GM12878 (cell line): ENCODE data around the gene CASK. TPM values are rescaled to one million over a fixed set of nuclear protein-coding genes. Genes with fewer than 3 reads are reported as not detected.
A peak's percentile ranks its signal among the peaks of the same experiment; 100 is the strongest.

Experiments used
- ATAC-seq: fragments of 200-7000 bp; cut with Tn5 transposase; 3 replicates; pipeline ENCODE4 v1.9.1; 2020; ENCODE audit warnings: mild to moderate bottlenecking, moderate library complexity
- BruUV-seq: library from RNA; stranded (reverse); fragments of 400-500 nt; replicated peaks from 2 replicates; lab custom pipeline; 2021; lab: Mats Ljungman, UMichigan
- CTCF ChIA-PET: fragments of 300-600 bp; sonication (Branson Sonifier 250); formaldehyde crosslinking; extraction: SDS; loops from one replicate; lab custom pipeline; 2021; ENCODE audit warnings: inconsistent platforms; lab: Yijun Ruan, JAX
- POLR2A ChIA-PET: fragments of 350-600 bp; formaldehyde crosslinking; extraction: SDS; loops from one replicate; lab custom pipeline; 2021; ENCODE audit warnings: inconsistent platforms; lab: Charles Lee
- RAD21 ChIA-PET: fragments of 300-600 bp; sonication (Branson Sonifier 250); formaldehyde crosslinking; loops from one replicate; lab custom pipeline; 2023; ENCODE audit warnings: antibody characterized with exemption; ENCODE audit not compliant: unreplicated experiment; lab: Charles Lee
- SMC1A ChIA-PET: fragments of 300-600 bp; sonication (Branson Sonifier 250); formaldehyde crosslinking; loops from one replicate; lab custom pipeline; 2023; ENCODE audit not compliant: unreplicated experiment, uncharacterized antibody; lab: Charles Lee
- DNase-seq: peaks from one replicate; pipeline ENCODE4 v3.0.0-alpha.2; 2011; ENCODE audit warnings: low read depth, low spot score
- FAIRE-seq: peaks from 3 replicates; lab custom pipeline; 2011; peaks lifted over from hg19 to GRCh38; lab: Jason Lieb, UNC
- H2AFZ ChIP-seq: 2 replicates; pipeline ENCODE4 v1.6.0; 2011; ENCODE audit warnings: low read depth, low read length, control low read depth; ENCODE audit not compliant: control insufficient read depth
- H3K27ac ChIP-seq: 2 replicates; pipeline ENCODE4 v1.5.1; 2011; ENCODE audit warnings: control low read depth; ENCODE audit not compliant: control insufficient read depth, insufficient read depth
- H3K27me3 ChIP-seq, 2 experiments: replicated peaks in 1 of 2; 2 replicates each; pipeline versions ENCODE4 v1.6.0 to v1.6.1; 2011; ENCODE audit warnings: low read length in 1 of 2; ENCODE audit not compliant: control insufficient read depth in 2 of 2, insufficient read depth in 2 of 2
- H3K36me3 ChIP-seq, 2 experiments: 2 replicates each; pipeline ENCODE4 v1.5.1; 2011; ENCODE audit warnings: low read length in 1 of 2; ENCODE audit not compliant: control insufficient read depth in 2 of 2, insufficient read depth in 2 of 2
- H3K4me1 ChIP-seq: 2 replicates; pipeline ENCODE4 v1.6.1; 2011; ENCODE audit warnings: mild to moderate bottlenecking, low read length, moderate library complexity, mixed read lengths; ENCODE audit not compliant: control insufficient read depth, insufficient read depth
- H3K4me2 ChIP-seq: 2 replicates; pipeline ENCODE4 v1.6.0; 2011; ENCODE audit warnings: control low read depth; ENCODE audit not compliant: control insufficient read depth, insufficient read depth
- H3K4me3 ChIP-seq: fragments of 200-600 bp; sonication (generic); 2 replicates; pipeline ENCODE4 v1.5.1; 2016
- H3K79me2 ChIP-seq: 2 replicates; pipeline ENCODE4 v1.6.0; 2011; ENCODE audit warnings: low read length; ENCODE audit not compliant: control insufficient read depth, insufficient read depth
- H3K9ac ChIP-seq: 2 replicates; pipeline ENCODE4 v1.8.0; 2011; ENCODE audit warnings: low read length, control low read depth, mixed read lengths; ENCODE audit not compliant: control insufficient read depth, insufficient read depth
- H3K9me3 ChIP-seq: replicated peaks from 3 replicates; pipeline ENCODE4 v1.5.1; 2011; ENCODE audit warnings: mild to moderate bottlenecking, low read length; ENCODE audit not compliant: control insufficient read depth, insufficient read depth
- H4K20me1 ChIP-seq: 2 replicates; pipeline ENCODE4 v1.6.0; 2011; ENCODE audit not compliant: control insufficient read depth, insufficient read depth
- BMI1 ChIP-seq: fragments of 450-650 bp; IDR thresholded peaks from 2 replicates; pipeline ENCODE4 v1.6.1; 2016; ENCODE audit warnings: mild to moderate bottlenecking, moderate library complexity, borderline replicate concordance
- CUX1 ChIP-seq: IDR thresholded peaks from 2 replicates; pipeline ENCODE4 v1.6.1; 2012; ENCODE audit warnings: improper control_type of control experiment, low read depth, low read length; ENCODE audit not compliant: insufficient replicate concordance
- DPF2 ChIP-seq: fragments of 450-650 bp; IDR thresholded peaks from 2 replicates; pipeline ENCODE4 v1.6.1; 2017; ENCODE audit warnings: mild to moderate bottlenecking
- IKZF1 ChIP-seq: fragments of 450-650 bp; conservative IDR thresholded peaks from 2 replicates; pipeline ENCODE4 v1.6.1; 2017; ENCODE audit warnings: antibody characterized with exemption, mild to moderate bottlenecking
- IKZF2 ChIP-seq, 2 experiments: fragments of 450-650 bp; IDR thresholded peaks; 2 replicates each; pipeline ENCODE4 v1.6.1; 2017; ENCODE audit warnings: mild to moderate bottlenecking in 2 of 2, moderate library complexity in 2 of 2
- KLF5 ChIP-seq: fragments of 450-650 bp; IDR thresholded peaks from 2 replicates; pipeline ENCODE4 v1.6.1; 2014; ENCODE audit warnings: mild to moderate bottlenecking; ENCODE audit not compliant: partially characterized antibody
- MYC ChIP-seq: IDR thresholded peaks from 2 replicates; pipeline ENCODE4 v1.6.1; 2011; ENCODE audit warnings: mild to moderate bottlenecking, low read length, moderate library complexity, inconsistent platforms; ENCODE audit not compliant: insufficient read depth, insufficient replicate concordance, insufficient read length, severe bottlenecking
- NBN ChIP-seq: fragments of 450-650 bp; IDR thresholded peaks from 2 replicates; pipeline ENCODE4 v1.6.1; 2016
- POLR2A ChIP-seq: IDR thresholded peaks from 2 replicates; pipeline ENCODE4 v1.6.1; 2011; ENCODE audit warnings: low read depth, mild to moderate bottlenecking, low read length
- SUZ12 ChIP-seq: fragments of 200-600 bp; sonication (generic); IDR thresholded peaks from one replicate; pipeline ENCODE4 v1.6.1; 2018; ENCODE audit warnings: antibody characterized with exemption, mild to moderate bottlenecking; ENCODE audit not compliant: unreplicated experiment
- TCF3 ChIP-seq: IDR thresholded peaks from 2 replicates; pipeline ENCODE4 v1.6.1; 2012; ENCODE audit warnings: low read depth, mild to moderate bottlenecking, low read length, borderline replicate concordance; ENCODE audit not compliant: insufficient read depth
- USF1 ChIP-seq: IDR thresholded peaks from 2 replicates; pipeline ENCODE4 v1.6.1; 2011; ENCODE audit warnings: borderline replicate concordance, low read depth, mild to moderate bottlenecking, moderate library complexity, mixed read lengths, low read length; ENCODE audit not compliant: insufficient read depth; ENCODE audit errors: extremely low read length
- ZNF24 ChIP-seq: fragments of 450-650 bp; IDR thresholded peaks from 2 replicates; pipeline ENCODE4 v1.6.1; 2017; ENCODE audit warnings: antibody characterized with exemption, mild to moderate bottlenecking
- WGBS: methylation state at CpG from one replicate; pipeline ENCODE4 v1.1.6; 2016; ENCODE audit warnings: low lambda C conversion rate; ENCODE audit not compliant: insufficient replicate concordance, insufficient coverage; ENCODE audit errors: missing lambda C conversion rate; 5-methylcytosine and 5-hydroxymethylcytosine counted together
- in situ Hi-C: fragments of 300-500 bp; cut with MboI; formaldehyde crosslinking; loops from 9 replicates; pipeline ENCODE4 v1.14.3; 2018; ENCODE audit warnings: mixed read lengths
- intact Hi-C: fragments of 100-400 bp; cut with micrococcal nuclease; formaldehyde crosslinking; loops from one replicate; pipeline ENCODE4 v1.14.2; 2022; ENCODE audit not compliant: unreplicated experiment
- polyA plus RNA-seq, 11 experiments: library from polyadenylated mRNA; depleted of rRNA in 4 of 11; unstranded in 6 of 11; stranded (reverse) in 5 of 11; fragments of >200 nt; fragmentation: Nextera tagmentation in 4 of 11; fragmentation: Illumina TruSeq in 1 of 11; extraction: Ambion mirVana in 4 of 11; extraction: Trizol in 1 of 11; gene quantifications; 1 replicate in 1 of 11; 2 replicates in 10 of 11; pipeline versions ENCODE4 v1.2.1 to v1.2.3, GENCODE V29; 2011 to 2016; ENCODE audit warnings: inconsistent platforms in 2 of 11, missing spikeins in 2 of 11, low read depth in 1 of 11
- total RNA-seq, 4 experiments: library from RNA; depleted of rRNA in 3 of 4; stranded (reverse); fragments of >200 nt in 3 of 4; fragmentation: Illumina TruSeq in 1 of 4; extraction: Trizol in 1 of 4; gene quantifications; 2 replicates each; pipeline versions ENCODE4 v1.2.1 to v1.2.3, GENCODE V29; 2013 to 2021
- TF ChIP-seq, protein P1 (sequence below): fragments of 450-650 bp; IDR thresholded peaks from 2 replicates; pipeline ENCODE4 v1.6.1; 2017; ENCODE audit warnings: antibody characterized with exemption, mild to moderate bottlenecking, moderate library complexity

CASK gene
- total and polyA plus RNA-seq, 10 of the 15 experiments (the other 5 are each of a cell fraction or from before 2014, with no cell fraction given), result 0.60 to 45.9 (median 4.8) TPM

DNA sequence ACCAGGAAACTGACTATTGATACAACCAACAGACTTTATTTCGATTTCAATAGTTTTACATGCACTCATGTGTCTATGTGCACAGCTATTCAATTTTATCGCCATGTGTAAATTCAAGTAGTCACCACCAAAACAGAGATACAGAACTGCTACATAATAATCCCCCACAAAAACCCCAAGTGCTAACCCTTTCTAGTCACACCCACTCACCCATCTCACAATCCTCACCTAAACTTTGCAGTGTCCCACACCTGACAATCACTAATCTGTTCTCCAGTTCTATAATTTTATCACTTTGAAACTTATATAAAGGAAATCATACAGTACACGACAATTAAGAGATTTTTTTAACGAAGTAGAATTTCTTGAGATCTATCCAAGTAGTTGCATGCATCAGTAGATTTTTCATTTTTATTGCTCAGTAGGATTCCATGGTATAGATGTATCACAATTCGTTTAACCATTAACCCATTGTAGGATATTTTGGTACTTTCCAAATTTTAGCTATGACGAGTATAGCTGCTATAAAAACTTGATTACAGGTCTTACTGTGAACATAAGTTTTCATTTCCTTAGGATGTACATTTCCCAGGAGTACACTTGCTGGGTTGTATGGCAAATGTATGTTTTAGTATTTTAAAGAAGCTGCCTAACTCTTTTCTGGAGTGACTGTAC lies 85.9 kb downstream of the CASK start:
- RAD21 ChIA-PET, result interaction anchor here (0.6 to 2.7 kb wide), 6 partner anchors 30 to 82 kb away, joined by 3 to 21 read pairs (median 4); no protein-coding TSS in a partner anchor
- SMC1A ChIA-PET, result interaction anchor here (0.6 to 2.0 kb wide), 8 partner anchors 9 to 80 kb away, joined by 3 to 8 read pairs (median 4); no protein-coding TSS in a partner anchor
- no peaks in the 10 kb centered on the region for H3K36me3 ChIP-seq
- peak; percentile 86 for FAIRE-seq
- WGBS, result 19% methylated on average over 6 of the region's 6 CpGs
- no peaks in the 10 kb centered on the region for H3K4me1 ChIP-seq
- ATAC-seq, result peak; percentile 93
- CTCF ChIA-PET, result interaction anchor here (1.0 to 1.6 kb wide), 3 partner anchors 23 to 85 kb away, joined by 3 read pairs; no protein-coding TSS in a partner anchor
- no peaks in the 10 kb centered on the region for H3K27me3 ChIP-seq
- no peak overlapping the region for H3K9ac ChIP-seq
- POLR2A ChIA-PET, result interaction anchor here (0.6 kb wide), 1 partner anchor 12 kb away, joined by 3 read pairs; no protein-coding TSS in a partner anchor
- in situ Hi-C loops, result no loop called here
- no peaks in the 10 kb centered on the region for H4K20me1 ChIP-seq
- no peak overlapping the region for H3K4me3 ChIP-seq
- H3K79me2 ChIP-seq, result no peaks in the 10 kb centered on the region
- intact Hi-C loops, result loop anchor here (2.0 to 5.0 kb wide), 2 partner anchors 40 to 83 kb away; no protein-coding TSS in a partner anchor
- H2AFZ ChIP-seq, result no peak overlapping the region
- H3K27ac ChIP-seq, result no peak overlapping the region
- no peak overlapping the region for H3K4me2 ChIP-seq
- H3K9me3 ChIP-seq, result no peaks in the 10 kb centered on the region
- BruUV-seq, result no TSS peak
- DNase-seq, result no peak
- TF ChIP-seq SUZ12 (no peak), MYC (no peak), DPF2 (0 out of 2 replicates have a peak, but pooled peaks have one; percentile 43), CUX1 (no peak), IKZF1 (peak; percentile 32; the same call in 1 of the 2 replicates), KLF5 (no peak), BMI1 (no peak), NBN (0 out of 2 replicates have a peak, but pooled peaks have one; percentile 55), USF1 (no peak), POLR2A (no peak), TCF3 (no peak), ZNF24 (no peak), IKZF2 (IDR thresholded peaks at IDR 0.05) (0 out of 4 replicates have a peak, but pooled peaks of 1 of the 2 experiments have one; percentile 30)
- TF ChIP-seq, protein P1, sequence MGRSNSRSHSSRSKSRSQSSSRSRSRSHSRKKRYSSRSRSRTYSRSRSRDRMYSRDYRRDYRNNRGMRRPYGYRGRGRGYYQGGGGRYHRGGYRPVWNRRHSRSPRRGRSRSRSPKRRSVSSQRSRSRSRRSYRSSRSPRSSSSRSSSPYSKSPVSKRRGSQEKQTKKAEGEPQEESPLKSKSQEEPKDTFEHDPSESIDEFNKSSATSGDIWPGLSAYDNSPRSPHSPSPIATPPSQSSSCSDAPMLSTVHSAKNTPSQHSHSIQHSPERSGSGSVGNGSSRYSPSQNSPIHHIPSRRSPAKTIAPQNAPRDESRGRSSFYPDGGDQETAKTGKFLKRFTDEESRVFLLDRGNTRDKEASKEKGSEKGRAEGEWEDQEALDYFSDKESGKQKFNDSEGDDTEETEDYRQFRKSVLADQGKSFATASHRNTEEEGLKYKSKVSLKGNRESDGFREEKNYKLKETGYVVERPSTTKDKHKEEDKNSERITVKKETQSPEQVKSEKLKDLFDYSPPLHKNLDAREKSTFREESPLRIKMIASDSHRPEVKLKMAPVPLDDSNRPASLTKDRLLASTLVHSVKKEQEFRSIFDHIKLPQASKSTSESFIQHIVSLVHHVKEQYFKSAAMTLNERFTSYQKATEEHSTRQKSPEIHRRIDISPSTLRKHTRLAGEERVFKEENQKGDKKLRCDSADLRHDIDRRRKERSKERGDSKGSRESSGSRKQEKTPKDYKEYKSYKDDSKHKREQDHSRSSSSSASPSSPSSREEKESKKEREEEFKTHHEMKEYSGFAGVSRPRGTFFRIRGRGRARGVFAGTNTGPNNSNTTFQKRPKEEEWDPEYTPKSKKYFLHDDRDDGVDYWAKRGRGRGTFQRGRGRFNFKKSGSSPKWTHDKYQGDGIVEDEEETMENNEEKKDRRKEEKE, result no peak
